A673 (cell line): Measurements from ENCODE around the gene NCAPD3. TPM values are rescaled to one million over a fixed set of nuclear protein-coding genes. Genes with fewer than 3 reads are reported as not detected.

ENCODE experiments used
- BruUV-seq: library from RNA; stranded (reverse); fragments of 400-500 nt; replicated peaks from 2 replicates; lab custom pipeline; 2021; lab: Mats Ljungman, UMichigan
- CTCF ChIA-PET: fragments of 300-600 bp; sonication (Branson Sonifier 250); formaldehyde crosslinking; loops from one replicate; lab custom pipeline; 2022; ENCODE audit warnings: antibody characterized with exemption; lab: Charles Lee
- POLR2A ChIA-PET: fragments of 300-600 bp; sonication (Branson Sonifier 250); formaldehyde crosslinking; loops from one replicate; lab custom pipeline; 2022; ENCODE audit warnings: antibody characterized with exemption; ENCODE audit not compliant: low non-redundant PET; lab: Charles Lee
- DNase-seq: peaks from one replicate; pipeline ENCODE4 v3.0.0-alpha.2; 2015; ENCODE audit warnings: low spot score
- H3K27ac ChIP-seq: fragments of 200-600 bp; sonication (generic); 2 replicates; pipeline ENCODE4 v1.5.1; 2016; ENCODE audit warnings: mixed run types, low read depth, mild to moderate bottlenecking, mixed read lengths, antibody characterized with exemption, low read length; ENCODE audit not compliant: poor library complexity, severe bottlenecking
- H3K27me3 ChIP-seq: fragments of 200-600 bp; sonication (generic); replicated peaks from 2 replicates; pipeline ENCODE4 v1.6.1; 2017; ENCODE audit warnings: mixed run types, low read depth, mild to moderate bottlenecking, mixed read lengths, antibody characterized with exemption, low read length; ENCODE audit not compliant: insufficient read depth, poor library complexity
- H3K36me3 ChIP-seq: fragments of 200-600 bp; sonication (generic); 2 replicates; pipeline ENCODE4 v1.6.1; 2016; ENCODE audit warnings: mixed run types, mild to moderate bottlenecking, mixed read lengths, antibody characterized with exemption, low read length; ENCODE audit not compliant: insufficient read depth, poor library complexity, severe bottlenecking
- H3K4me1 ChIP-seq: fragments of 200-600 bp; sonication (generic); 2 replicates; pipeline ENCODE4 v1.6.1; 2017; ENCODE audit warnings: mixed run types, mild to moderate bottlenecking, mixed read lengths, antibody characterized with exemption, low read length; ENCODE audit not compliant: insufficient read depth, poor library complexity, severe bottlenecking
- H3K4me3 ChIP-seq: fragments of 200-600 bp; sonication (generic); 2 replicates; pipeline ENCODE4 v1.5.1; 2016; ENCODE audit warnings: low read depth, mixed run types, mild to moderate bottlenecking, mixed read lengths, low read length; ENCODE audit not compliant: poor library complexity, severe bottlenecking
- H3K9me3 ChIP-seq: fragments of 200-600 bp; sonication (generic); 2 replicates; pipeline ENCODE4 v1.6.1; 2016; ENCODE audit warnings: mixed run types, low read depth, mild to moderate bottlenecking, mixed read lengths, antibody characterized with exemption, low read length; ENCODE audit not compliant: poor library complexity, severe bottlenecking
- EZH2 ChIP-seq: fragments of 200-600 bp; sonication (generic); IDR thresholded peaks from 2 replicates; pipeline ENCODE4 v1.6.1; 2017; ENCODE audit warnings: borderline replicate concordance, low read depth, mild to moderate bottlenecking, mixed read lengths, antibody characterized with exemption, low read length; ENCODE audit not compliant: poor library complexity, severe bottlenecking
- intact Hi-C: fragments of 100-400 bp; cut with micrococcal nuclease; formaldehyde crosslinking; loops from one replicate; pipeline ENCODE4 v1.10.0; 2022; ENCODE audit not compliant: unreplicated experiment
- total RNA-seq: library from RNA; stranded (reverse); gene quantifications from 2 replicates; pipeline ENCODE4 v1.2.3, GENCODE V29; 2021
- TF ChIP-seq, protein P1 (sequence below): fragments of 300-800, 200-600 bp; sonication (generic); conservative IDR thresholded peaks from 2 replicates; pipeline ENCODE4 v1.5.1; 2017; ENCODE audit warnings: low read depth, mild to moderate bottlenecking, antibody characterized with exemption, low read length, moderate library complexity, mixed read lengths

The NCAPD3 gene
- total RNA-seq, 1 experiment from 2014 or later, result 127 TPM

DNA sequence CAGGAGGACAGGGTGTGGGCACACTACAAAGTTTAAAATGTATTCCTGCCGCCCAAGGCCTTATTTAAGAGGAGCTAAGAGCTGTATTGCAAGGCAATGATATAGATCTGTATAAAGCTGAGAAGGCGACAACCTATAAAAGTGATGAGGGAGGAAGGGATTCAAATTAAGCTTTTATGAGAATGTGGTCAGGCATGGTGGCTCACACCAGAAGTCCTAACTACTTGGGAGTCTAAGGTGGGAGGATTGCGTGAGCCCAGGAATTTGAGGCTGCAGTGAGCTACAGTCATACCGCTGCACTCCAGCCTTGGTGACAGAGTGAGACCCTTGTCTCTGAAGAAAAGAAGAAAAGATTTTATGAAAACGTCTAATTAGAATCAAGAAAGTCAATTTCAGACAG is 42.7 kb upstream of the NCAPD3 start:
- H3K4me1 ChIP-seq, result no peaks in the 10 kb centered on the region
- BruUV-seq, result no TSS peak
- no peaks in the 10 kb centered on the region for H3K9me3 ChIP-seq
- H3K27me3 ChIP-seq, result no peaks in the 10 kb centered on the region
- intact Hi-C loops, result no loop called here
- CTCF ChIA-PET, result interaction anchor here (1.3 kb wide), 1 partner anchor 9 kb away, joined by 3 read pairs; the partner anchor contains the start of gene GLB1L3
- H3K4me3 ChIP-seq, result no peak overlapping the region
- no peak for DNase-seq
- TF ChIP-seq EZH2, result no peak
- TF ChIP-seq, protein P1, sequence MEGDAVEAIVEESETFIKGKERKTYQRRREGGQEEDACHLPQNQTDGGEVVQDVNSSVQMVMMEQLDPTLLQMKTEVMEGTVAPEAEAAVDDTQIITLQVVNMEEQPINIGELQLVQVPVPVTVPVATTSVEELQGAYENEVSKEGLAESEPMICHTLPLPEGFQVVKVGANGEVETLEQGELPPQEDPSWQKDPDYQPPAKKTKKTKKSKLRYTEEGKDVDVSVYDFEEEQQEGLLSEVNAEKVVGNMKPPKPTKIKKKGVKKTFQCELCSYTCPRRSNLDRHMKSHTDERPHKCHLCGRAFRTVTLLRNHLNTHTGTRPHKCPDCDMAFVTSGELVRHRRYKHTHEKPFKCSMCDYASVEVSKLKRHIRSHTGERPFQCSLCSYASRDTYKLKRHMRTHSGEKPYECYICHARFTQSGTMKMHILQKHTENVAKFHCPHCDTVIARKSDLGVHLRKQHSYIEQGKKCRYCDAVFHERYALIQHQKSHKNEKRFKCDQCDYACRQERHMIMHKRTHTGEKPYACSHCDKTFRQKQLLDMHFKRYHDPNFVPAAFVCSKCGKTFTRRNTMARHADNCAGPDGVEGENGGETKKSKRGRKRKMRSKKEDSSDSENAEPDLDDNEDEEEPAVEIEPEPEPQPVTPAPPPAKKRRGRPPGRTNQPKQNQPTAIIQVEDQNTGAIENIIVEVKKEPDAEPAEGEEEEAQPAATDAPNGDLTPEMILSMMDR, result no peak
- H3K36me3 ChIP-seq, result peaks cover 20% of the 10 kb centered on the region
- H3K27ac ChIP-seq, result no peak overlapping the region
- POLR2A ChIA-PET, result no interaction called here

DNA sequence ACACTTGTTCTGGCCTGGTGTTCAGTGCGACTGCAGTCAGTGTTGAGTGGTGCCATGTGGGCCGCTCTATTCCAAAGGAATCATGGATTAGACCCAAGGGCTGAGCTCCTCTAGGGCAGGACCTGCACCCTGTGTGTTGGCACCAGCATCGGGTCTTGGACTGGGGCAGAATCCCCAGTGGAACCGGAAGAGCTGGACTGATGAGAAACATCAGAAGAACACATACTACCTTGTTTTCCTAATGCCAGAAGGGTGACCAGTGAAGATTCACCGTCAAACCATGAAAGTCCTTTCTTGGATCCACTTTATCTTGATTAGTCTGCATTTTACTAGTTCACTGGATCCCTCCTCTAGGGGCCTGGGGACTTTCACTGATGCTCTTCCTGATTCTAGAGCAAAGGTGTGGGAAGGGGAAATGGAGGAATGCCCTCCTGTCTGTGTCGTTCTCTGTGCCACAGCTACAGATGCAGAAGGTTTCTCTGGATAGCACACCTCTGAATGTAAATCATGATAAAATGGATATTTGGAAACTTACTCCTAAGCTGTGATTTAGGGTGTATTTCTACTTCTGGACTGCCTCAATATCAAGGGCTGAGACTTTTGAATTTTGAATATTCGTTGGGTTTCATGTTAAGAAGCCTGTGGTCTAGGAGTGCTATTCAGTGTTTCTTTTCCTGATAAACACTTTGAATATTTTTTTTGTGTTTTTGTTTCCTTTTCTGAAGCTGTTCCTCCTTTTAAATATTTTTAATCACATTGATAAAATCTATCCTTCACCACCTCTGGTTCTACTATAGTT is 41.4 kb upstream of the NCAPD3 start:
- H3K4me1 ChIP-seq, result no peaks in the 10 kb centered on the region
- H3K9me3 ChIP-seq, result no peaks in the 10 kb centered on the region
- TF ChIP-seq, protein P1, result no peak
- no peak for TF ChIP-seq EZH2
- no peak overlapping the region for H3K4me3 ChIP-seq
- H3K27me3 ChIP-seq, result no peaks in the 10 kb centered on the region
- no peak for DNase-seq
- CTCF ChIA-PET, result no interaction called here
- peaks cover 28% of the 10 kb centered on the region for H3K36me3 ChIP-seq
- intact Hi-C loops, result no loop called here
- BruUV-seq, result TSS peak; percentile 56
- POLR2A ChIA-PET, result no interaction called here
- H3K27ac ChIP-seq, result no peak overlapping the region

DNA sequence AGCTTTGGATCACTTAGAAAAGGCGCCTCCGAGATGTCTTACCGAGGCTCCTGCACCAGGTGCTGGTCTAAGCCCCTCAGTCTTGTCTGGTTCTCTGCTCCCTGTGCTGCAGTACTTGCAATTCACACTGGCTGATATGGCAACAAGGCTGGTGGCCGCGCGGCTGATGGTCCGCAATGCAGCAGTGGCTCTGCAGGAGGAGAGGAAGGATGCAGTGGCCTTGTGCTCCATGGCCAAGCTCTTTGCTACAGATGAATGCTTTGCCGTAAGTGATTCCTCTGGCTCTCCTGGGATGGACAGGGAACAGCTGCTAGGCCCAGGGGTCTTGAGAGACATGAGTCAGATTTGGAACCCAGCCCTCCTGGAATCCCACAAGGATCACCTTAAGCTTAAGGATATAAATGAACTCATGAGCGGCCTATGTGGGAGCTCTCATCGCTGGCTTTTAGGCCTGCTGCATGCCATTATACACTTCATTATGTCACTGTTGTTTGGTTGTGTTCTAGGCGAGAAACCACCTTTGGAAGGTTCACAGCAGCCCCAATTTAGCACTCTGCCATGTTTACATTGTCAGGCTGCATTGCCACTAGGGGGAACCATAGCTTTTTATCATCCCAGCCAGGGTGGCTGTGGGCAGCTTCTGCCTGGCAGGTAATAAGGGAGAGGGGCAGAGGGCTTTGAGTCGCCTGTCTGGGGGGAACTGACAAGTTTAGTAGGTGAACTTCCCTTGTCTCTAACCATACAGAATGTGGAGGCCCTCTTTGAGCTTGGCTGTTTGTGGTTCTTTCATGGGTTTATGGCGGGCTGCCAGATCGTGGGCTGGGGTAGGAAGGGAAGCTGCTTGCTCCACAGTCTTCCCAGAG is 38.1 kb upstream of the NCAPD3 start:
- ChIA-PET POLR2A (no interaction called here), CTCF (interaction anchor here (1.0 to 2.0 kb wide), 2 partner anchors 14 to 25 kb away, joined by 4 to 7 read pairs; no protein-coding TSS in a partner anchor)
- no peak overlapping the region for H3K4me3 ChIP-seq
- no peaks in the 10 kb centered on the region for H3K9me3 ChIP-seq
- no peaks in the 10 kb centered on the region for H3K4me1 ChIP-seq
- no peaks in the 10 kb centered on the region for H3K27me3 ChIP-seq
- intact Hi-C loops, result no loop called here
- DNase-seq, result peak; percentile 48
- H3K27ac ChIP-seq, result no peak overlapping the region
- no TSS peak for BruUV-seq
- TF ChIP-seq, protein P1, result peak; percentile 71
- TF ChIP-seq EZH2, result no peak
- H3K36me3 ChIP-seq, result peaks cover 46% of the 10 kb centered on the region
